HG02588 (cell line): ENCODE data around the gene HYAL3.
"Not testable (repeated sequence)": the region's sequence is repeated elsewhere in the genome, so short reads cannot be mapped to it uniquely, and the experiment has no call there.

ENCODE experiments used
- ATAC-seq: cut with Tn5 transposase; IDR thresholded peaks from one replicate; pipeline ENCODE4 v1.9.1; 2021; ENCODE audit warnings: mild to moderate bottlenecking, moderate library complexity; ENCODE audit not compliant: unreplicated experiment

HYAL3 gene

DNA sequence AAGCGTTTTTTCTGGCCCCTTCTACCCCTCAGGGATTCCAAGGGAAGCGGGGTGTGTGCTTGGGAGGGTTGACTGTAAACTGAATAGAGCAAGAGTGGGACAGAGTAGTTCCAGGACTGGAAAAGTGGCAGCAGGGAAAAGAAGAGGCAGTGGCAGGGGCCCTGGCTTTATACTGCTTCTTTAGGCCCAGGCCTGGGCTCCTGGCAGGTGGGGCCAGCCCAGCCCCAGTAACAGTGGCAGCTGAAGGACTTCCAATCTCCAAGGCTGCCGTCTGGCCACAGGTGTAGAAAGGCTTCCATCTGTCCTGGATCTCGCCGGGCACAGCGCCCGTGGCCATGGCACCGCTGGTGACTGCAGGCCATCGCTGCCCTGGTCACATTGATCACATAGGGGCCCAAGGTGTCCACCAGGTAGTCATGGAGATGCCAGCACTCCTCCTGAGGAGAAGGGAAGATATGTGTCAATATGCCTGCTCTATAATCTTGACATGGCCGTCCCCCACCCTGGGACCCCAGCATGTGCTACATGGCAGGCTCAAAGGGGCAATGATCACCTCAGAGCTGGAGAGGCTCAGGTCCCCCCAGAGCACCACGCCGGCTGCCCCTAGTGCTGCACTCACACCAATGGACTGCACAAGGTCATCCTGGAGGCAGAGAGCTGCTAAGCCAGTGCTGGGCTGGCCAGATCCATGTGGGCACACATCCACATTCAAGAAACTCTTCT is 6.0 kb downstream of the HYAL3 start:
- ATAC-seq: no peak

GRCh38 chr3:50292159-50293078 is 6.8 kb downstream of the HYAL3 start, which contains the start of gene IFRD2:
TSS of gene IFRD2 (minus strand) at chr3:50292429. CDS start at chr3:50292274, 155 bp downstream.
- ATAC-seq: peak; percentile 94

GRCh38 chr3:50290161-50290641 is 9.0 kb downstream of the HYAL3 start:
- ATAC-seq: no peak

DNA sequence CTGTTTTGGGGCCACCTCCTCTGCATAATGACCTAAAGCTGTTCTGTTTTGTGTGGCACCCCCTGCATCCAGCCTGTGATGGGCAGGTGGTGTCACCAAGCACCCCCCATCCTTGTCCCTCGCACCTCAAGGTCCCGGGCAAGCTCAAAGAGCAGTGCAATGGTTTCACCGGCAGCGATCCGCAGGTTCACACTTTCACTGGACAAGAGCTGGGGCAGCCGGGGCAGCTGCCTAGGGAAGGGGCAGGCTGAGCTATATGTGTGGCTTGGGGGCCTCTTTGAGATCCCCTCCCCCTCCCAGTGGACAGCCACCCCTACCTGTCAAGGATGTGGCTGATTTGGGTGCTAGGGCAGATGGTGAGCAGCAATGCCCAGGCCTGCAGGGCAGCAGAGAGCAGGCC is 10.1 kb downstream of the HYAL3 start:
- no peak for ATAC-seq

- ATAC-seq: no peak
These were observed 10.7 kb downstream of the HYAL3 start for GRCh38 chr3:50288387-50289007.

DNA sequence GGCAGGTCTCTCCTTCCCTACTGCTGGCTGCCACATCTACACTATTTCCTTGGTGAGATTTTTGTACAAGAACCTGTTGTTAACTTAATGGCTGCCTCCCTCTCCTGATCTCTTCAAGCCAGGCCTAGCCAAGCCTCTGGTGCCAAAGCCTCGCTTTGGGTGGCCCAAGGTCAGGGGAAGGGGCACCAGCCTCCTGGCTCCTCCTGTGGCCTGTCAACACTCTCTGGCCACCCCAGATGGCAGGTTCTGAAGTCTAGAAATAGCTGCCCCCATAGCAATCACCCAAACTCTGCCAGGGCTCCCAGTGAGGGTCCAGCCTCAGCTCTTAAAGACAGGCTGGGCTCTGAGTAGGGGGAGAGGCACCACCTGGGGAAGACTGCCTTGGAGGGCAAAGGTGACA is 11.9 kb downstream of the HYAL3 start:
- no peak for ATAC-seq

DNA sequence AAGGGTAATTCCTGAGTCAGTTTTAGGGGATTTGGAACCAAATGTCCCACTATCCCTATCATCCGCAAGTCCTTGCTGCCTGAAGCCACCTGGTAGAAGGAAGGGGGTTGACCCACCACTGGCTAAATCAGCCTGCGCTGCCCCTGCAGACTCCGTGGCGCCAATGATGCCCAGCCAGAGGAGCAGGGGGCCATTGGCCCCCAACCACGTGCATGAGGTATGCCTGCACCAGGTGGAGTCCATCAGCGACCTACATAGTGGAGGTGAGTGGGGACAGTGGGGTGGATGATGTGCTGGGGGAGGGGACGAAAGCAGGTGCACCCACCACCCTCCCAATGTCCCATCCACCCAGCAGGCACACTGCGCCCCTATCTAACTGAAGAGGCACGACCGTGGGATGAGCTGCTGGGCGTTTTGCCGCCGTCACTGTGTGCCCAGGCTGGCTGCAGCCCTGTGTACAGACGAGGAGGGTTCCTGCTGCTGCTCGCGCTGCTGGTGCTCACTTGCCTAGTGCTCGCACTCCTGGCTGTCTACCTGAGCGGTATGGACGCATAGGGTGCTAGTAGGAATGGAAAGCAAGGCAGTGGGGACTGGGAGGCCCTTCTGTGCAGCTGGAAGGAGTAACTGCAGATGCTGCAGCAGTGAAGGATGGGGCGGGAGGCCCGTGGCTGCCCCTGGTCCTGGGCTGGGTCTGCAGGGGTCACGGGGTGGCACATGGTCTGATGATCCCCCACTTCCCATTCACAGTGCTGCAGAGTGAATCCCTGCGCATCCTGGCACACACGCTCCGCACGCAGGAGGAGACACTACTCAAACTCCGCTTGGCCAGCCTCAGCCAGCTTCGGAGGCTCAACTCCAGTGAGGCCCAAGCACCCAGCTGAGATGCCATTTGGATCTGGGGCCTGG is 12.6 kb downstream of the HYAL3 start:
- ATAC-seq: no peak

GRCh38 chr3:50284121-50284520 is 15.1 kb downstream of the HYAL3 start:
- ATAC-seq: not testable (repeated sequence)

DNA sequence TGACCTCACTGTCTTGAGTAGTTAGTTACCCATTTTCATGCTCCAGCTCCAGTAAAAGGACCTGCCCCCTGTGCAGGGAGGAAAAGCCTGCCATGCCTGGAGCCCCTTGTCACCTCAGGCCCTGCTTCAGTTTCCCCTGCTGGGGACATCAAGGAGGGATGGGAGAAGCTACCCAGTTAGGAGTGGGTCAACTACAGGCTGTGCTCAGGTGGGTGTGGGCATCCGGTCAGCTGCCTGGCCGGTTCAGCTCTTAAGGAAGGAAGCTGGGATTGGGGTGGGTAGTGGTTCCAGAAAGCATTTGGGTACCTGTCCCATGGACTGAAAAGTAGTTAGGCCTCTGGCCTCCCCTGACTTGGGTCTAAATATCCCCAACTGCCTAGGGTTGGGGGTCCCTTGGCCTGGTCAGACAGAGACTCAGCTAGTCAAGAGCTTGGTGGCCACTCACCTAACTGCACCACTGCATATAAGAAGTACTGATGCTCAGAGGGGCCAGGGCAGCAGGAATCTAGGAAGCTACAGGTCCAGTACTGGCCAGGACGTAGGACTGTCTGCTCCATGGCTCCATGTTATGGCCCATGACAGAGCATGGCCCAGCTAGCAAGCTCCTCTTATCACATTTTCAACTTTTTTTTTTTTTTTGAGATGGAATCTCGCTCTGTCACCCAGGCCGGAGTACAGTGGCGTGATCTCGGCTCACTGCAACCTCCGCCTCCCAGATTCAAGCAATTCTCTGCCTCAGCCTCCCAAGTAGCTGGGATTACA is 19.8 kb downstream of the HYAL3 start:
- ATAC-seq: no peak

- no peak for ATAC-seq
These were observed 20.4 kb downstream of the HYAL3 start, which contains the start of gene LSMEM2 for GRCh38 chr3:50278880-50279224. TSS of gene LSMEM2 (plus strand) at chr3:50279087. CDS start at chr3:50279114, 27 bp downstream.

- no peak for ATAC-seq
These were observed 20.9 kb downstream of the HYAL3 start for GRCh38 chr3:50278123-50278879.

DNA sequence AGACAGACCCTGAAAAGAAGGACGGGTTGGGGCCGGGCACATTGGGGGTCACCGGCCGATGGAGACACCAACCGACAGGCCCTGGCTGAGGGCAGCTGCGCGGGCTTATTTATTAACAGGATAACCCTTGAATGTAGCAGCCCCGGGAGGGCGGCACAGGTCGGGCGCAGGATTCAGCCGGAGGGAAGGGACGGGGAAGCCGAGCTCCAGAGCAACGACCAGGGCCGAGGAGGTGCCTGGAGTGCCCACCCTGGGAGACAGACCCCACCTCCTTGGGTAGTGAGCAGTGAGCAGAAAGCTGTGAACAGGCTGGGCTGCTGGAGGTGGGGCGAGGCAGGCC is 22.5 kb downstream of the HYAL3 start:
- no peak for ATAC-seq

GRCh38 chr3:50275996-50276761 is 23.0 kb downstream of the HYAL3 start:
- ATAC-seq: no peak

DNA sequence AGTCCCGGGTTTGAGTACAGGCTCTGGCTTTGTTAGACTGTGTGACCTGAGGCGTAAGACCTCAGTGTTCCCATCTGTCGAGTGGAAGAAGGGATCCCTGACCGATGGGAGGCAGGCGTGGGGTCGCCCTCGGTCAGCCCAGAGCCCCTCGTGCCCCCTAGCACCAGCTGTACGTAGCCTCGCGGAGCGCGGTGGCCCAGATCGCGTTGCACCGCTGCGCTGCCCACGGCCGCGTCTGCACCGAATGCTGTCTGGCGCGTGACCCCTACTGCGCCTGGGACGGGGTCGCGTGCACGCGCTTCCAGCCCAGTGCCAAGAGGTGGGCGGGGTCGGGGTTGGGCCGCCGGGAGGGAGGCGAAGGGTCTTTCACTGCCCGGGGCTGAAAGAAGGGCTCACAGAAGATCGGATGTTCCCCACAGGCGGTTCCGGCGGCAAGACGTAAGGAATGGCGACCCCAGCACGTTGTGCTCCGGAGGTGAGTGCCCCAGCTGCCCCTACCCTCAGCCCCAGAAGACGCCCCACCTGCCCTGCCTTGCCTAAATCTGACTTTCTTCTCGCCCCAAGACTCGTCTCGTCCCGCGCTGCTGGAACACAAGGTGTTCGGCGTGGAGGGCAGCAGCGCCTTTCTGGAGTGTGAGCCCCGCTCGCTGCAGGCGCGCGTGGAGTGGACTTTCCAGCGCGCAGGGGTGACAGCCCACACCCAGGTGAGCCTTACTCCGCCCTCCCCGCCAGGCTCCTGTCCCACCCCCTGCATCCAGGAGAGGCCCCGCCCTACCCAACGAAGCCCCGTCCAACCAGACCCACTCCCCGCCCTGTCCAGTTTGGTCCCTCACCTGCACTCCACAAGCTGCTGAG is 23.8 kb downstream of the HYAL3 start:
- ATAC-seq: no peak

DNA sequence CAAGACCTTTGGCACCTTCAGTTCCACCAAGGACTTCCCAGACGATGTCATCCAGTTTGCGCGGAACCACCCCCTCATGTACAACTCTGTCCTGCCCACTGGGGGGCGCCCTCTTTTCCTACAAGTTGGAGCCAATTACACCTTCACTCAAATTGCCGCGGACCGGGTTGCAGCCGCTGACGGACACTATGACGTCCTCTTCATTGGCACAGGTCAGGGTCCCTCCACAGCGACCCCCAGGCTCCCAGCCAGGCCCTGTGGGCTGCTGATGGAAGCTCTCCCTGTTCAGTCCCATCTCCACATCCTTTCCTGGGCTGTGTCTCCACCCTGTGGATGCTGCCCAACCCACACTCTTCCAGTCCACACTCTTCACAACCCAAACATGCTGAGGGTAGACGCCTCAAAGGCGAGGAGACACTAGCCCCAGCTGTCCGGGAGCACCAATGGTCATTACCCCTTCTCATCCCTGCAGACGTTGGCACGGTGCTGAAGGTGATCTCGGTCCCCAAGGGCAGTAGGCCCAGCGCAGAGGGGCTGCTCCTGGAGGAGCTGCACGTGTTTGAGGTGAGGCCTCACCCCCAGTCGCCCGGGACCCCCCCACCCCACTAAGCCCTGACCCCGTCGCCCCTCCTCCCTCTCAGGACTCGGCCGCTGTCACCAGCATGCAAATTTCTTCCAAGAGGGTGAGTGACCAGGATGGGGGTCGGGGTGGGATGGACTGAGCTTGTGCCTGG is 24.7 kb downstream of the HYAL3 start:
- no peak for ATAC-seq

DNA sequence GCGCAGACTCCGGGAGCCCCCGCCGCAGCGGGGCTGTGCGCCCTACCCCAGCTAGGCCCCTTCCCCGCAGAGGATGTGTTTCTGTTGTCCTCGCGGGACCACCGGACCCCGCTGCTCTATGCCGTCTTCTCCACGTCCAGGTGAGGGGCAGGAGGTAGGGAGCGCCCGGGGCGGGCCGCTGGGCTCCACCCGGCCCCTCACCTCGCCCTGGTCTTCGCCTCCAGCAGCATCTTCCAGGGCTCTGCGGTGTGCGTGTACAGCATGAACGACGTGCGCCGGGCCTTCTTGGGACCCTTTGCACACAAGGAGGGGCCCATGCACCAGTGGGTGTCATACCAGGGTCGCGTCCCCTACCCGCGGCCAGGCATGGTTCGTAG is 25.5 kb downstream of the HYAL3 start:
- no peak for ATAC-seq
